Natural killer cell (primary cell): ENCODE data around the gene RNF40. TPM values are rescaled to one million over a fixed set of nuclear protein-coding genes. Genes with fewer than 3 reads are reported as not detected.

Experiments used
- ATAC-seq, 3 donors: fragments of 150-1000 bp in 2 of 3; fragments of 200-7000 bp in 1 of 3; cut with Tn5 transposase; 1 replicate in 1 of 3; 2 replicates in 2 of 3; pipeline ENCODE4 v1.10.0; 2021; ENCODE audit warnings: mild to moderate bottlenecking in 2 of 3, moderate library complexity in 2 of 3
- DNase-seq, 2 donors: peaks; one replicate each; pipeline versions ENCODE4 v3.0.0 to v3.0.0-alpha.2; 2013 to 2021; ENCODE audit warnings: mixed read lengths in 1 of 2
- H3K27ac ChIP-seq: one replicate; pipeline ENCODE4 v1.5.1; 2013; ENCODE audit warnings: mild to moderate bottlenecking, low read length
- H3K27me3 ChIP-seq: one replicate; pipeline ENCODE4 v1.6.1; 2013; ENCODE audit warnings: low read length; ENCODE audit not compliant: control insufficient read depth, insufficient read depth
- H3K36me3 ChIP-seq: one replicate; pipeline ENCODE4 v1.6.1; 2013; ENCODE audit warnings: low read length; ENCODE audit not compliant: control insufficient read depth, insufficient read depth
- H3K4me1 ChIP-seq: one replicate; pipeline ENCODE4 v1.6.1; 2013; ENCODE audit warnings: low read length; ENCODE audit not compliant: control insufficient read depth, insufficient read depth
- H3K4me3 ChIP-seq: one replicate; pipeline ENCODE4 v1.5.1; 2013; ENCODE audit warnings: low read length
- H3K9me3 ChIP-seq: one replicate; pipeline ENCODE4 v1.6.1; 2013; ENCODE audit warnings: low read length; ENCODE audit not compliant: control insufficient read depth, insufficient read depth
- H3K27ac Mint-ChIP-seq, 2 donors: one replicate each; pipeline ENCODE4 v1.8.0; 2022; ENCODE audit warnings: mild to moderate bottlenecking in 2 of 2, mixed read lengths in 2 of 2, moderate library complexity in 1 of 2
- H3K27me3 Mint-ChIP-seq, 2 donors: one replicate each; pipeline ENCODE4 v1.8.0; 2022; ENCODE audit warnings: low read depth in 2 of 2, mixed read lengths in 2 of 2
- H3K36me3 Mint-ChIP-seq: one replicate; pipeline ENCODE4 v1.8.0; 2022; ENCODE audit warnings: mixed read lengths
- H3K4me1 Mint-ChIP-seq, 2 donors: one replicate each; pipeline ENCODE4 v1.8.0; 2022; ENCODE audit warnings: mixed read lengths in 2 of 2
- H3K4me3 Mint-ChIP-seq: one replicate; pipeline ENCODE4 v1.8.0; 2022; ENCODE audit warnings: mild to moderate bottlenecking, moderate library complexity, mixed read lengths
- H3K9me3 Mint-ChIP-seq, 2 donors: one replicate each; pipeline ENCODE4 v1.8.0; 2022; ENCODE audit warnings: mixed read lengths in 2 of 2
- WGBS: methylation state at CpG from one replicate; pipeline ENCODE4 v1.1.7; 2013; ENCODE audit warnings: missing lambda C conversion rate; ENCODE audit not compliant: insufficient coverage; 5-methylcytosine and 5-hydroxymethylcytosine counted together
- intact Hi-C: fragments of 100-400 bp; cut with micrococcal nuclease; formaldehyde crosslinking; loops from one replicate; pipeline ENCODE4 v1.14.2; 2022
- total RNA-seq, 4 donors: library from RNA; stranded (reverse); fragments of 120-200 nt in 1 of 4; gene quantifications; one replicate each; pipeline versions ENCODE4 v1.2.3 to v1.2.4, GENCODE V29; 2013 to 2022
- TF ChIP-seq, protein P1 (sequence below): fragments of 200-600 bp; IDR thresholded peaks from one replicate; pipeline ENCODE4 v1.8.0; 2022; ENCODE audit warnings: antibody characterized with exemption

The RNF40 gene
- total RNA-seq, 3 donors from 2014 or later (not counting 1 experiment from before 2014, with no cell fraction given): 153 to 167 (median 161) TPM

DNA sequence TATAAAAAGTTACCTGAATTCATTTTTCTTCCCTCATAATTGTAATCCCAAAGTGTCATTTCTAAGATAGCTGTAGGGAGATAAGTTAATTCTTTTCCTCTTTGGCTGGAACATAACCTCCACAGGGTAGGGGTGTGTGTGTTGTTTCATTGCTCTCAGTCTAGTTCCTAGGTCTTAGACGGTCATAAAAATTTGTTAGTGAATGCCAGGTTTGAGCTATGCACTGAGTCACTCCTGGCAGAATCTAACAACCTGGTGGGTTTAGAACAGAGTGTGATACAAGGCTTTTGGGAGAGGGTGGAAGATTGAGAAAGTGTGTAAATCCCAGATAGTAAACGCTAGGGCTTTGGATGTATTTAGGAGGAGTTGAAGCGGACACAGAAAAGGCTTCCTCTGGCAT, 14.8 kb upstream of the RNF40 start:
- Histone ChIP-seq H3K36me3 (peaks cover 22% of the 10 kb centered on the region), H3K27me3 (no peaks in the 10 kb centered on the region), H3K27ac (peak overlapping the region; percentile 79), H3K9me3 (no peaks in the 10 kb centered on the region), H3K4me1 (peaks cover 19% of the 10 kb centered on the region), H3K4me3 (peak overlapping the region; percentile 60)
- H3K27ac Mint-ChIP-seq: peak overlapping the region; percentile 90 to 93
- H3K9me3 Mint-ChIP-seq: no peaks in the 10 kb centered on the region
- peaks cover 34 to 45% of the 10 kb centered on the region in 2 donors for H3K4me1 Mint-ChIP-seq
- H3K36me3 Mint-ChIP-seq: no peaks in the 10 kb centered on the region
- intact Hi-C loops: loop anchor here (5.0 kb wide), 1 partner anchor 50 kb away; the partner anchor contains the start of gene SRCAP
- ATAC-seq: no peak
- no peaks in the 10 kb centered on the region for H3K27me3 Mint-ChIP-seq
- DNase-seq: no peak
- peak overlapping the region; percentile 95 for H3K4me3 Mint-ChIP-seq
- 78% methylated on average over 3 of the region's 3 CpGs for WGBS
- TF ChIP-seq, protein P1, sequence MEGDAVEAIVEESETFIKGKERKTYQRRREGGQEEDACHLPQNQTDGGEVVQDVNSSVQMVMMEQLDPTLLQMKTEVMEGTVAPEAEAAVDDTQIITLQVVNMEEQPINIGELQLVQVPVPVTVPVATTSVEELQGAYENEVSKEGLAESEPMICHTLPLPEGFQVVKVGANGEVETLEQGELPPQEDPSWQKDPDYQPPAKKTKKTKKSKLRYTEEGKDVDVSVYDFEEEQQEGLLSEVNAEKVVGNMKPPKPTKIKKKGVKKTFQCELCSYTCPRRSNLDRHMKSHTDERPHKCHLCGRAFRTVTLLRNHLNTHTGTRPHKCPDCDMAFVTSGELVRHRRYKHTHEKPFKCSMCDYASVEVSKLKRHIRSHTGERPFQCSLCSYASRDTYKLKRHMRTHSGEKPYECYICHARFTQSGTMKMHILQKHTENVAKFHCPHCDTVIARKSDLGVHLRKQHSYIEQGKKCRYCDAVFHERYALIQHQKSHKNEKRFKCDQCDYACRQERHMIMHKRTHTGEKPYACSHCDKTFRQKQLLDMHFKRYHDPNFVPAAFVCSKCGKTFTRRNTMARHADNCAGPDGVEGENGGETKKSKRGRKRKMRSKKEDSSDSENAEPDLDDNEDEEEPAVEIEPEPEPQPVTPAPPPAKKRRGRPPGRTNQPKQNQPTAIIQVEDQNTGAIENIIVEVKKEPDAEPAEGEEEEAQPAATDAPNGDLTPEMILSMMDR: no peak

DNA sequence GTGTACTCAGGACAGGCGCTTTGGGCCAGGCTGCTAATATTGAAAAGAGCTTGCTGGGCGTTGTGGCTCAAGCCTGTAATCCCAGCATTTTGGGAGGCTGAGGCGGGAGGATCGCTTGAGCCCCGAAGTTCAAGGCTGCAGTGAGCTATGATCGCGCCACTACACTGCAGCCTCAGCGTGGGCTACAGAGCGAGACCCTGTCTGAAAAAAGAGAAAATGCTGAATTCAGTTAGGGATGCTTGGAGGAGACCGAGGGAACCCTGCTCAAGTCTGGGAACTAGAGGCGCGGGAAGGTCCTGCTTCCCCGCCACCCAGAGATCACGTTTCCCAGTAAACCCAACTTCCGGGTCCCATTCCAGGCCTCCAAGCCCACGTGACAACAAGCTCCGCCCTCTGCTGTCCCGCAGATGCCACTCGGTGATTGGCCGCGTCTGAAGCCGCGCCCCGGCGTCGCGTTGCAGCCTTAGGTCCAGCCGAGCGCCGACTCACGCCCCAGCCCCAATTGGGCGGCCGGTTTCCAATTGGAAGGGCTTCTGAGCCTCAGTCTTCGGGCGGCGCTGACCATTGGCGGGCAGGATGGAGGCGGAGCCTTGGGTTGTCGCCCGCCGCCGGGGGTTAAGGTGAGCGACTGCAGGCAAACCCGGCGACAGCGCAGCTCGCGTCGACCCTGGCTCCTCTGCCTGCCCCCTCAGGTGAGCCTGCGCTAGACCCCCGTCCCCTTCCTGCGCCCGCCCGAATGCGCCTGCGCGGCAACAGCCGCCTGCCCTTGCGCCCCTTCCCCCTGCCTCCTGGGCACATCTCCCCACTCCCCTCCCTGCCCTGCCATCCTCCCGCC, 14.1 kb upstream of the RNF40 start, which contains the start of gene PHKG2:
TSS of gene PHKG2 (plus strand) at position 627 of the 835 bp plus-strand sequence. CDS start 396 bp downstream, outside the sequence.
- ATAC-seq: peak; percentile 94 to 98 (median 95)
- peak within 1 kb of the TSS; percentile 95 for H3K4me3 Mint-ChIP-seq

DNA sequence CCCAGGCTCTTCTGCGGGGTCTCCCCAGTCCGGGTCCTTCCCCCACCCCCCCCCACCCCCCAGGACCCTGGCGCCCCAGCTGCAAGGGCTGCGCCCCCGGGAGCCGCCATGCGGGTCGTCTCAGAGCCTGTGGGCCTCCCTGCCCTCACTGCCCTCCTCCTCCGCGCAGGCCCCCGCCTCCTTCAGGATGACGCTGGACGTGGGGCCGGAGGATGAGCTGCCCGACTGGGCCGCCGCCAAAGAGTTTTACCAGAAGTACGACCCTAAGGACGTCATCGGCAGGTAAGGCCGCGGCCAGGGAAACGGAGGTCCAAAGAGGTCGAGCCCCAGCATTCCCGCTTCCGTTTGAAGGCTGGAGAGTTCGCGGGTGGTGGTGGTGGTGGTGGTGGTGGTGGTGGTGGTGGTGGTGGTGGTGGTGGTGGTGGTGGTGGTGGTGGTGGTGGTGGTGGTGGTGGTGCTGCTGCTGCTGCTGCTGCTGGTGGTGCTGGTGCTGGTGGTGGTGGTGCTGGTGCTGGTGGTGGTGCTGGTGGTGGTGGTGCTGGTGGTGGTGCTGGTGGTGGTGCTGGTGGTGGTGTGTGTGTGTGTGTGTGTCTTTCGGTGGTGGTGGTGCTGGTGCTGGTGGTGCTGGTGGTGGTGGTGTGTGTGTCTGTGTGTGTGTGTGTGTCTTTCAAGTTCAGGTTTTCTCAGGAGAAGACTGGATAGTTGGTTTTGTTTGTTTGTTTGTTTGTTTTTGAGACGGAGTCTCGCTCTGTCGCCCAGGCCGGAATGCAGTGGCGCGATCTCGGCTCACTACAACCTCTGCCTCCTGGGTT, 13.3 kb upstream of the RNF40 start:
- intact Hi-C loops: loop anchor here (1.0 to 5.0 kb wide), 5 partner anchors 14 to 173 kb away; partner anchors contain the start of genes CFAP119, RNF40 and SRCAP
- DNase-seq: peak; percentile 48 to 49
- peak overlapping the region; percentile 95 for H3K4me3 Mint-ChIP-seq

More for the DNA sequence above, 14.1 kb upstream of the RNF40 start, which contains the start of gene PHKG2:
- Mint-ChIP-seq H3K9me3 (no peaks in the 10 kb centered on the region), H3K27ac (peak within 1 kb of the TSS; percentile 90 to 93), H3K36me3 (no peaks in the 10 kb centered on the region), H3K4me1 (peaks cover 34 to 45% of the 10 kb centered on the region in 2 donors), H3K27me3 (no peaks in the 10 kb centered on the region)
- TF ChIP-seq, protein P1: no peak
- 4% methylated on average over 60 of the region's 60 CpGs for WGBS
- Histone ChIP-seq H3K4me3 (peak within 1 kb of the TSS; percentile 60), H3K9me3 (no peaks in the 10 kb centered on the region), H3K27me3 (no peaks in the 10 kb centered on the region), H3K4me1 (peaks cover 19% of the 10 kb centered on the region), H3K27ac (peak within 1 kb of the TSS; percentile 79), H3K36me3 (peaks cover 24% of the 10 kb centered on the region)
- intact Hi-C loops: loop anchor here (1.0 to 5.0 kb wide), 5 partner anchors 15 to 174 kb away; partner anchors contain the start of genes CFAP119, RNF40 and SRCAP
- DNase-seq: peak; percentile 94 to 98

More for the DNA sequence above, 13.3 kb upstream of the RNF40 start:
- no peaks in the 10 kb centered on the region for H3K9me3 Mint-ChIP-seq
- ATAC-seq: peak; percentile 37 to 55 (median 48)
- Histone ChIP-seq H3K27me3 (no peaks in the 10 kb centered on the region), H3K4me3 (peak overlapping the region; percentile 60), H3K36me3 (peaks cover 30% of the 10 kb centered on the region), H3K4me1 (peaks cover 19% of the 10 kb centered on the region), H3K9me3 (no peaks in the 10 kb centered on the region), H3K27ac (peak overlapping the region; percentile 48)
- WGBS: 17% methylated on average over 34 of the region's 36 CpGs
- H3K4me1 Mint-ChIP-seq: peaks cover 34 to 45% of the 10 kb centered on the region in 2 donors
- TF ChIP-seq, protein P1: no peak
- no peaks in the 10 kb centered on the region for H3K27me3 Mint-ChIP-seq
- H3K27ac Mint-ChIP-seq: peak overlapping the region; percentile 90 to 93
- no peaks in the 10 kb centered on the region for H3K36me3 Mint-ChIP-seq
